BLaER1 treated with 17β-estradiol and CSF1 and Interleukin-3, amounts not matched to agents 10 nM and 100 nM (cell line): Measurements from ENCODE around the gene TLE1.
"Not testable (repeated sequence)": the region's sequence is repeated elsewhere in the genome, so short reads cannot be mapped to it uniquely, and the experiment has no call there.

Experiments
- H3K27ac ChIP-seq, 11 experiments: shearing (Covaris generic); formaldehyde crosslinking; 2 replicates each; pipeline ENCODE4 v1.8.1; 2022
- H3K27me3 ChIP-seq, 11 experiments: shearing (Covaris generic); formaldehyde crosslinking; 2 replicates each; pipeline ENCODE4 v1.8.1; 2022
- H3K36me3 ChIP-seq, 11 experiments: shearing (Covaris generic); formaldehyde crosslinking; 2 replicates each; pipeline ENCODE4 v1.8.1; 2022
- H3K4me1 ChIP-seq, 10 experiments: shearing (Covaris generic); formaldehyde crosslinking; 2 replicates each; pipeline ENCODE4 v1.8.1; 2022
- H3K4me2 ChIP-seq, 11 experiments: shearing (Covaris generic); formaldehyde crosslinking; 2 replicates each; pipeline ENCODE4 v1.8.1; 2022
- H3K4me3 ChIP-seq, 10 experiments: shearing (Covaris generic); formaldehyde crosslinking; 2 replicates each; pipeline ENCODE4 v1.8.1; 2022
- H3K9ac ChIP-seq, 11 experiments: shearing (Covaris generic); formaldehyde crosslinking; 2 replicates each; pipeline ENCODE4 v1.8.1; 2022
- H3K9me3 ChIP-seq, 11 experiments: shearing (Covaris generic); formaldehyde crosslinking; replicated peaks in 1 of 11; 2 replicates each; pipeline ENCODE4 v1.8.1; 2022
- H4K20me1 ChIP-seq, 11 experiments: shearing (Covaris generic); formaldehyde crosslinking; 2 replicates each; pipeline ENCODE4 v1.8.1; 2022
- Cebpa-rat ChIP-seq, 11 experiments: shearing (Covaris generic); IDR thresholded peaks; 2 replicates each; pipeline ENCODE4 v1.8.1; 2022

Gene TLE1

DNA sequence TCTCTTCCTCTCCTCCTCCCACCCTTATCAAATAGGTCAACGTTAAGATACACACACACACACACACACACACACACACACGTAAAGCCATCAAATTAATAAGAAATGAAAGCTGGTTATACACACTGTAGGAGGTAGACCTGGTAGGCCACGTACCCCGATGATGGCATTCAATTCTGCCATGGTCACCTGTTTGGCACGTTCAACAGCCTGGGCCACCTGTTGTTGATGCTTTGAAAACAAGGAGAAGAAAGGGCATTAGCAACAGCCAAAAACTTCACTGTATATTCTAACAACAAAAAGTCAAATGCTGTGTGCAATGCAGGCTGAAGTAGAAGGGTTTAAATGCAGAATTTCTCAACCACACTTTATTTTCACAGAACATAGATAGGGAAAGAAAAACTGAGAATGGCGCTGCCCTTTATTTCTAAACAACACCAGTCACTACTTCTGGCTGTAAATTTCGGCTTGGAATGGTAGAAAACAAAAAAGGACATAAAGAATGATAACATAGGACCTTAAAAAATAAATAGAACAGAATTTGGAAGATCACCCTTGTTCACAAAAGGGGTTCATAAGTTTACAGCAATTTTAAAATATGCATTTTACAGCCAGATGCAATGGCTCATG lies 37.2 kb downstream of the TLE1 start:
- Histone ChIP-seq H4K20me1 (peaks cover 0 to 30% (median 0%) of the 10 kb centered on the region in 11 experiments; a peak in 3 of 22 replicates), H3K9ac (no peak overlapping the region), H3K4me3 (no peak overlapping the region), H3K9me3 (no peaks in the 10 kb centered on the region), H3K27ac (no peak overlapping the region), H3K27me3 (no peaks in the 10 kb centered on the region), H3K4me2 (no peak overlapping the region), H3K4me1 (peaks cover 9 to 16% (median 12%) of the 10 kb centered on the region in 10 experiments; a peak in 17 of 20 replicates), H3K36me3 (peaks cover 0 to 95% (median 47%) of the 10 kb centered on the region in 11 experiments; a peak in 14 of 22 replicates)
- no peak for TF ChIP-seq Cebpa-rat (IDR thresholded peaks at IDR 0.05)

DNA sequence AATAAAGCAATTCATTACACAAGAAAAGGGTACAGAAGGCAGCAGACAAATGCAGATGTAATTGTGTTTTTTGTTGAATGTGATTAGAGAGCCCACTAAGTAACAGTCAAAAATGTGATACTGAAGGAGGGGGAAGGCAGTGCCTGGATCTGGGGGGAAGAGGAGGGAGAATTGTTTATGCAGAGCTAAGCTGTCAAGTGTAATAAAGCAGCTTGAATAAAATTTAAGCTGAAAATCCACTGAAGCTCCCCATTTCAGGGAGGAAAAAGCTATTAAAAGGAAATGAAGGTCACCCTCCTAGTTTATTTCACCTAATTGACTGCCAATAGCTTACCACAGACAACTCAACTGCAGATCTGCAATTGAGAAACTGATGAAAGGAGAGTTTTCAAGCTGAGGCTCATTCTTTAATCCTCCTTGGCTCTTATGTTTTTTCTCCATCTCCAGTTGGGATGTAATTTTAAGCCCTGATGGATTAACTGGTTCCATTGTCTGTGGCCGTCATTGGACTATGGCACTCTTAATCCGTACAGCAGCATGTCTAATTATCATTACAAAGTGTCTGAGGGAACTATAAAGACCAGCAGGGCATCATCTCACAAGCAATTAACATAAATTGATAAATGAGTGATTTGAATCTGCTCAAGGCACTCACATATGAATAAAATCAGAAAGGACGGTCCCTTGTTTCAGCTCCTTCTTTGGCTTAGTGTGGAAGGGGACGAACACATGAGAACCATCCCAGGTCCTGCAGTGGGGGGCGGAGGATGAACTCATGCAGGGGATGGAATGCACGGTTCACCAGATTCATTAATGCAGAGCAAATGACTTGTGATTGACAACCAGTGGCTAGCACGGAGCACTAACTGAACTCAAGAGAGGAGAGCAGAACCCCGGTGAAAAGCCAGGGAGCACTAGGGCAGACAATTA lies 38.5 kb downstream of the TLE1 start:
- Histone ChIP-seq H3K27me3 (no peaks in the 10 kb centered on the region), H3K4me1 (peaks cover 1 to 7% (median 3%) of the 10 kb centered on the region in 10 experiments; a peak in 16 of 20 replicates), H4K20me1 (peaks cover 0 to 17% (median 0%) of the 10 kb centered on the region in 11 experiments; a peak in 2 of 22 replicates), H3K4me3 (no peak overlapping the region), H3K27ac (no peak overlapping the region), H3K9me3 (no peaks in the 10 kb centered on the region), H3K9ac (no peak overlapping the region), H3K4me2 (no peak overlapping the region), H3K36me3 (peaks cover 0 to 97% (median 53%) of the 10 kb centered on the region in 11 experiments; a peak in 14 of 22 replicates)
- no peak for TF ChIP-seq Cebpa-rat (IDR thresholded peaks at IDR 0.05)

DNA sequence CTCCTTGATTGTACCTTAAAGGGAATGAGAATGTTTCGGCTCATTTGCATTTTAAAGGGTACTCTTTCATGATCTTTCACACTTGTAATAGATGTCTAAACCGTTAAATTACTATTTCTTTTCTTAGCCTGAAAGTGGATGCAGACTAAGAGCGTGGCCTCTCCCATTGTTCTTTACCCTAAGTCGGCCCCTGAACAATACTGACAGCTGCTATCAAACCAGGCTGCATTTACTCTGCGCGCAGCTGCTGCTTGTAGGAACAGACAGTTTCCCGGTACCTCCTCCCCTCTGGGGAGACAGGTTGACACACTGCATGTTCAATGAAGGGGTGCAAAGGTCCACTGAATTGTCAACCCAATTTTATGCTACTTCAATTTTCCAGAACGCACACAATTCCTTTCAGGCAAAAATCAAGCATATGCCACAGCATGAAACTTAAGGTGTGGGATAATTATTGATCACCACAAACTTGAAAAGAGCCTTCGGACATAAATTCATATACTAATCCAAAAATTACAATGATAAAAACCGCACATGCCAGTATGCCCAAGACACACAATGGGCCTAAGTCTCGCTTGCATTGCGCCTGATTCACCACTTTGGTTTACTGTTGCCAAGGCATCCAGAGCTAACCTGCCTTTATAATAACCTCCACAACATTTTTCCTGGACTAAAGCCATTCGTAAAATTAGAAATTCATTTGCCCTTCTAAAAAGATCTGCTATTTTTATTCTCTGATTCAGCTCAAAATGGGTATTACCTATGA lies 39.7 kb downstream of the TLE1 start:
- peaks cover 0 to 98% (median 54%) of the 10 kb centered on the region in 11 experiments; a peak in 14 of 22 replicates for H3K36me3 ChIP-seq
- no peaks in the 10 kb centered on the region for H3K4me1 ChIP-seq
- H4K20me1 ChIP-seq = peaks cover 0 to 6% (median 0%) of the 10 kb centered on the region in 11 experiments; a peak in 2 of 22 replicates

DNA sequence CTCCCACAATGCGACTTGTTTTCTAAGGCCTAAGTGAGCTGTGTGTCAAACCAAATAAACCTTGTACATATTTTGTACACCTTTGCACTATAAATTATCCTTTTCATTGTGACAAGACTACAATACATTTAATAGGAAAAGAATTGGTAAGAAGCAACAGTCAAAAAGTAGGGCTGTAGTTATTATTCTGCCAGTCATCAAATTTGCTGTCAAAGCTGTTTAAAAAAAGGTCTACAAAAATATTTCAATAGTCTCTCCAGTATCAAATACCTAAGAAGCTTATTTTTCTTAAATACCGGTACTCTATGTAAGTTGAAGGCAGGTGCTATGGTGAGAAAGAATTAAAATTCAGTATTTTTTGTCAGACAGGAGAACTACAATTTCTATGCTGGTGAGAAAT lies 40.5 kb downstream of the TLE1 start:
- Histone ChIP-seq H3K4me1 (no peaks in the 10 kb centered on the region), H3K9ac (no peak overlapping the region), H3K36me3 (peaks cover 0 to 99% (median 52%) of the 10 kb centered on the region in 11 experiments; a peak in 14 of 22 replicates), H3K9me3 (no peaks in the 10 kb centered on the region), H3K27me3 (no peaks in the 10 kb centered on the region), H3K4me2 (no peak overlapping the region), H3K27ac (no peak overlapping the region), H4K20me1 (peaks cover 0 to 6% (median 0%) of the 10 kb centered on the region in 11 experiments; a peak in 2 of 22 replicates), H3K4me3 (no peak overlapping the region)
- no peak for TF ChIP-seq Cebpa-rat (IDR thresholded peaks at IDR 0.05)

More for the DNA sequence above, 39.7 kb downstream of the TLE1 start:
- H3K4me3 ChIP-seq = no peak overlapping the region
- H3K27me3 ChIP-seq = no peaks in the 10 kb centered on the region
- no peak overlapping the region for H3K27ac ChIP-seq
- no peak for TF ChIP-seq Cebpa-rat (IDR thresholded peaks at IDR 0.05)
- H3K9me3 ChIP-seq = no peaks in the 10 kb centered on the region
- no peak overlapping the region for H3K4me2 ChIP-seq
- no peak overlapping the region for H3K9ac ChIP-seq

DNA sequence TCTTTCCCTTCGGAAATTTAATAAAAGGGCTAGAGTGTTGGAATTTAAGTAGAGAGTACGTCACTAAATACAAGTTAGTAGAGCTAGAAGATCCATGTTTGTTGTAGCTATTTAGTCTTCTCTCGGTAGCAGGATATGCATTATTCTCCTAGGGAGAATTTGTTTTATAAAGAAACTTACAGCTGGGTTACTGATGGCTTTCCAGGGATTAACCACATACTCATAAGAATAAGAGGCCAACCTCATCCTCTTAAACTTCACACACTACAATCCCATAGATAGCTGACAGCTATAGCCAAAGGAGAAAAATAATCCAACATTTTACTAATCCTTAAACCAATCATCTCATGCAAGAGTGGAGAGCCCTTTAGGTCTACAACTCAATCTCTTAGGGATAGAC lies 43.0 kb downstream of the TLE1 start:
- Histone ChIP-seq H3K36me3 (peaks cover 0 to 97% (median 39%) of the 10 kb centered on the region in 11 experiments; a peak in 14 of 22 replicates), H3K4me3 (no peak overlapping the region), H3K4me1 (no peaks in the 10 kb centered on the region), H3K27me3 (no peaks in the 10 kb centered on the region), H4K20me1 (peaks cover 0 to 6% (median 0%) of the 10 kb centered on the region in 11 experiments; a peak in 2 of 22 replicates), H3K9me3 (peaks cover 0 to 4% (median 0%) of the 10 kb centered on the region in 11 experiments; a peak in 1 of 22 replicates), H3K4me2 (no peak overlapping the region), H3K27ac (no peak overlapping the region), H3K9ac (no peak overlapping the region)
- TF ChIP-seq Cebpa-rat (IDR thresholded peaks at IDR 0.05) = no peak

DNA sequence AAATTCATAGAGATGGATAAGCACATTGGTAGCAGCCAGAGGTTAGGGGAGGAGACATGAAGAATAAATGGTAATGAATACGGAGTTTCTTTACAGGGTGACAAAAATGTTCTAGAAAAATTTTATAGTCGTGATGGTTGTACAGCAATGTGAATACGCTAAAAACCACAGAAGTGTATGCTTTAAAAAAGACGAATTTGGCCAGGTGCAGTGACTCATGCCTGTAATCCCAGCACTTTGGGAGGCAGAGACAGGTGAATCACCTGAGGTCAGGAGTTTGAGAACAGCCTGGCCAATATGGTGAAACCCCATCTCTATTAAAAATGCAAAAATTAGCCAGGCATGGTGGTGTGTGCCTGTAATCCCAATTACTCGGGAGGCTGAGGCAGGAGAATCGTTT lies 44.8 kb downstream of the TLE1 start:
- not testable (repeated sequence) for H4K20me1 ChIP-seq, H3K4me3 ChIP-seq, H3K4me2 ChIP-seq, H3K4me1 ChIP-seq, H3K27me3 ChIP-seq, H3K9ac ChIP-seq, H3K9me3 ChIP-seq, H3K27ac ChIP-seq
- H3K36me3 ChIP-seq = peaks cover 0 to 97% (median 29%) of the 10 kb centered on the region in 11 experiments; a peak in 12 of 22 replicates

DNA sequence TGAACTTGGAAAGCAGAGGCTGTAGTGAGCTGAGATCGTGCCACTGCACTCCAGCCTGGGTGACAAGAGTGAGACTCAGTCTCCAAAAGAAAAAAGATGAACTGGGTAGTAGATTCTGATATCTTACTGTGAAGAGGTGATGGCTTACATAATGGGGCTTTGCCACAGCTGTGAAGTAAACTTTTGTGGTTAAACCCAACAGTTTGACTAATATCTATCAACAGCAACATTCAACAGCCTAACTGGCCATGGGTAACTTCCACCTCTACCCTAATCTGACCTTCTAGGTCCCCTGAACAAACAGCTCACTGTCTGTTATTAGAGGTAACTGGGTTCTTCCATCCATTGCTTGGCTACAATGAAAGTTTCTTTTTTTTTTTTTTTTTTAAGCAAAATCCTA lies 52.1 kb downstream of the TLE1 start:
- Histone ChIP-seq H3K4me3 (no peak overlapping the region), H3K27me3 (no peaks in the 10 kb centered on the region), H4K20me1 (peaks cover 0 to 32% (median 0%) of the 10 kb centered on the region in 11 experiments; a peak in 3 of 22 replicates), H3K36me3 (peaks cover 0 to 82% (median 33%) of the 10 kb centered on the region in 11 experiments; a peak in 13 of 22 replicates), H3K4me1 (peaks cover 0 to 12% (median 0%) of the 10 kb centered on the region in 10 experiments; a peak in 3 of 20 replicates), H3K4me2 (no peak overlapping the region), H3K9me3 (no peaks in the 10 kb centered on the region), H3K9ac (no peak overlapping the region), H3K27ac (no peak overlapping the region)
- no peak for TF ChIP-seq Cebpa-rat (IDR thresholded peaks at IDR 0.05)

DNA sequence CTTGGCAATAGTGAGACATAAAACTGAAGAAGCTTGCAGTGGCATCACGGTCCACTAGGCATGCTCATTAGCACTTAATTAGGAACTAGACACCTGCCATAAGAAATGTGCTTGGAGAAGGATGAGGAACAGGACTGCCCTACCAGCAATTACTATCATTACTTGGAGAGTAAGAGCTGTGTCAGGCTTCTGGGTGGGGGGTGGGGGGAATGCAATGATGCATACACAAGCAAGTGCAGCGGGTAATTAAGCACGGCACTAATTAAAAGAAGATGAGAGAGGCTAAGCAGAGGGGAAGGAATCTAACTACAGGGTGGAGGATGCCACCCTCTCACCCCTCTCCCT lies 53.1 kb downstream of the TLE1 start:
- Histone ChIP-seq H3K36me3 (peaks cover 0 to 82% (median 40%) of the 10 kb centered on the region in 11 experiments; a peak in 13 of 22 replicates), H3K4me2 (no peak overlapping the region), H3K9me3 (no peaks in the 10 kb centered on the region), H3K4me3 (no peak overlapping the region), H3K4me1 (peaks cover 0 to 12% (median 0%) of the 10 kb centered on the region in 10 experiments; a peak in 3 of 20 replicates), H3K9ac (no peak overlapping the region), H3K27ac (no peak overlapping the region), H4K20me1 (peaks cover 0 to 32% (median 0%) of the 10 kb centered on the region in 11 experiments; a peak in 3 of 22 replicates), H3K27me3 (no peaks in the 10 kb centered on the region)
- no peak for TF ChIP-seq Cebpa-rat (IDR thresholded peaks at IDR 0.05)
